ENCODE measurements around the gene RPP38.

The RPP38 gene

GRCh38 chr10:15112657-15113056 is 15.5 kb downstream of the RPP38 start:
- DNase-seq (ENCODE audit: low spot score): no peak

DNA sequence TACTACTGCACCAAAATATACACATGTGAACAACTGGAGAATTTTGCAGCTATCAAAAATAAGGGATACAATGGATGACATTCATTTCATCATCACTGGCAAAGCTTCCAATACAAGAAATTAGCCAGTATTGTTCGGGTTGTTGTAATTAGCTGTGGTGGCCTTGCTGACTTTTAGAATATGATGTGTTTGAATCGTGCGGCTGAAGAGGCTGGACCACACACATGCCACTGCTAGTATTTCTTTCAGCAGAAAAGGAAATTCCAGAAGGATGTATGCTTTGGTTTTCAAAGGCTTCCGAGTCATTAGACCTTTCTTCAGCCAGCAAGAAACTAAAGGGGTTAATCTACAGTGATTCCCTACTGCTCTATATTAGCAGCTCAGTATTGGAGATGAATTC is 16.6 kb downstream of the RPP38 start:
- no peak for DNase-seq (ENCODE audit: low spot score)

GRCh38 chr10:15116225-15116624 is 19.1 kb downstream of the RPP38 start:
- DNase-seq (ENCODE audit: low spot score): no peak

GRCh38 chr10:15118615-15119014 is 21.5 kb downstream of the RPP38 start:
- no peak for DNase-seq (ENCODE audit: low spot score)

GRCh38 chr10:15120523-15120922 is 23.4 kb downstream of the RPP38 start:
- no peak for DNase-seq (ENCODE audit: low spot score)

GRCh38 chr10:15121707-15122106 is 24.6 kb downstream of the RPP38 start:
- no peak for DNase-seq (ENCODE audit: low spot score)

- no peak for DNase-seq (ENCODE audit: low spot score)
These were observed 25.4 kb downstream of the RPP38 start for GRCh38 chr10:15122477-15123030.

DNA sequence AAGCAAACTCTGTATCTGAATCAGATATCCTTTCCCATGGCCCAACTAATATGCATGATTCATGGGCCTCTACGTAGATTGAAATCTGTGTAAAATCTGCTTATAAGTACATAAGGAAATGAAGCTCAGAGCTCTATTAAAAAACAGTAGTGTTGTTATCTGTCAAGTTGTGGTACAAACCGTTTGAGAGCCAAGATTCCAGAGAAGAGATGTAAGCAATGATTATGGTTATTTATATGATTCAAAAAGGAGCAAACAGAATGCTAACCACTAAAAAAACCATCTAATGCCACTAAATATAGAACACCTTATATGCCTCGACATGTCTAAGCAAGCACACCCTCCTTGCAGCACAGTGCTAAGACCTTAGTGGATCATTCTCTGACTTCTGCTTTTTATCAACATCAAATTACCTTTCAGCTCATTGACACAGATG is 26.6 kb downstream of the RPP38 start:
- no peak for DNase-seq (ENCODE audit: low spot score)

GRCh38 chr10:15124190-15124589 is 27.0 kb downstream of the RPP38 start:
- DNase-seq (ENCODE audit: low spot score): no peak

DNA sequence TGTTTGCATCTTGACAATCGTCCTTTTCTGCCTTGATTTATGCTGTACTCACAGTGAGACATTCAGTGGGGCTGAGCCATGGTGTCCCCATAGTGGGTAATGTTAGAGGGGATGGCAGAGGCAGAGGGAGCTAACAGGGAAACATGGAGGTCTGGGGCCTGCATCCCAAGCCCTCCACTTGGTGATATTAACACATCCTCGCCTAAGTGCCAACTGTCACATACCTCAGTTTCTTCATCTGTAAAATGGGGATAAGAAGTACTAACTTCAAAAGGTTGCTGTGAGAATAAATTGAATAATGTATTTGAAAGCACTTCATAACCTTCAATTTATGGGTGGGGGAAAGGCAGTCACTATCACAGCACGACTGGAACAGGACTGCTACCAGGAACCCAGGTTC is 27.8 kb downstream of the RPP38 start:
- no peak for DNase-seq (ENCODE audit: low spot score)

- DNase-seq (ENCODE audit: low spot score): no peak
These were observed 34.2 kb downstream of the RPP38 start for GRCh38 chr10:15131330-15131729.

- DNase-seq (ENCODE audit: low spot score): no peak
These were observed 39.2 kb downstream of the RPP38 start for GRCh38 chr10:15136129-15137035.

DNA sequence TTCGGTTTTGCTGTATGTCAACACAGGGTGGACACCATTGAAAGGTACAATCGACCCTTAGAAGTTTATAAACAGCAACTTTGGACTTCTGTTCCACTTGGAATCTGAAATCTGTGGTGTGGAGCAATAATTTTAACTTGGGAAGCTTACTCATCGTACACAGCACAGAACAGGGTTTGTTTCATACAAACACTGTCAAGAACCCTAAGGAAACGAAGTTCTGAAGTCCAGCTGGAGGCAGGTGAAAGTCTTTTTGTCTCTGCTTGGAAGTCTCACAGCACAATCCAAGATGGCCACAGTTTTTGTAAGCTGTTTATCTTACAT is 39.8 kb downstream of the RPP38 start:
- DNase-seq (ENCODE audit: low spot score): no peak

GRCh38 chr10:15137636-15138035 is 40.5 kb downstream of the RPP38 start:
- DNase-seq (ENCODE audit: low spot score): no peak

DNA sequence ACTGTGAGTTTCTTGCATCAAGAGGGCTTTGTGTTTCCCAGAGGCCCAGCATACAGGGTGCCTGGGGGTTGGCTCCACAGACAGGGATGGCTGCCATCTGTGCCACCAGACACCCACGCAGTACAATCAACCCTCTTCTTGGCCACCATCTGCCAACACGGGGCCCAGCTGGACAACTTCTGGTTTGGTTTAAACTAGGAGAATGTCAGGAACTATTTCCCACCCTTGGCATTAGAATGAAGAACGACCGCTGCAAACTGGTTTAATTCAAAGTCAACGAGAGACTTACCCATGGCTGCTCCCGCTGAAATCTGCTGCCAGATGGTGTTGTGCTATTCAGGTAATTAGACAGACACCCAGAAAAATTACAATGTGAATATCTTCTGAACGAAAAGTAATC is 43.5 kb downstream of the RPP38 start:
- no peak for DNase-seq (ENCODE audit: low spot score)

DNA sequence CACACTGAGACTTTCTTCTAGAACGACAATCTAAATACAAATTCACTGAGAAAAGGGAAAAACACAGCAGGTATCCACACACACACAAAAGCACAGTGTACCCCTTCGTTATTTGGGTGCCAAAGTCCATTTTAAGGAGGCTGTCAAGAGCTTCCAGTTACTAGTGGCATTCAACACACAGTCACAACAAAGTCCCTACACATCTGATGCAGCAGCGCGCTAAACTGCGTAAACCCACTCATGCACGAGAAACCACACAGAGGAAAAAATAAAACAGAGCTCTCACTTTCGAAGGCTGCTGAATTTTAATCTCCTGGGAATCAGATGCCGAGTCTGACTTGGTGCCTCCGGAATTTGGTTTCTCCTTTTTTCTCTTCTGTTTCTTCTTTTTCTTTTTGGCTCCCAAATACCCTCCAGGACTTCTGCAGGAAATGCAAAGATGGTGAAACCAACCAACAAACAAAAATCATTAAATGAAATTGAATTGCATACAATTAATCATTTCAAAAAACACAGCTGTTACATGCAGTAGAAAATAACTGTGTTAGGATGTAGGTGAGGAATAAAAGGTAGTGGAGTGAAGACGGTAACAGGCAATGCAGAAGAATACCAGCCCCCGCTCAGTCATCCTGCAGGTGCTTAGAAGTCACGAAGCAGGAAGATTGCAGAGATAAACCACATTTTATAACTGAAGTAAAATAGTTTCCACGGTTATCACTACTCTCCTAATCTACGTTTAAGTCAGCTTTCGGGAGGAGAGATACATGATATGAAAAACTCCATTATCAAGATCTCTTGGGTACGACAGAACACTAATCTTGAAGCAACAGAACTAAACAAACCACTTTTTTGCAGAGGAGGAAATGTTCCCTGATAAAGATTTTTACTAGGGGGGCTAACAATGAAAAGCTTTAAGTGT is 44.2 kb downstream of the RPP38 start:
- no peak for DNase-seq (ENCODE audit: low spot score)

GRCh38 chr10:15144788-15145187 is 47.6 kb downstream of the RPP38 start:
- no peak for DNase-seq (ENCODE audit: low spot score)

- DNase-seq (ENCODE audit: low spot score): no peak
These were observed 49.2 kb downstream of the RPP38 start for GRCh38 chr10:15146366-15146765.

- no peak for DNase-seq (ENCODE audit: low spot score)
These were observed 50.6 kb downstream of the RPP38 start for GRCh38 chr10:15147594-15148392.

GRCh38 chr10:15149042-15149771 is 52.1 kb downstream of the RPP38 start:
- DNase-seq (ENCODE audit: low spot score): no peak

DNA sequence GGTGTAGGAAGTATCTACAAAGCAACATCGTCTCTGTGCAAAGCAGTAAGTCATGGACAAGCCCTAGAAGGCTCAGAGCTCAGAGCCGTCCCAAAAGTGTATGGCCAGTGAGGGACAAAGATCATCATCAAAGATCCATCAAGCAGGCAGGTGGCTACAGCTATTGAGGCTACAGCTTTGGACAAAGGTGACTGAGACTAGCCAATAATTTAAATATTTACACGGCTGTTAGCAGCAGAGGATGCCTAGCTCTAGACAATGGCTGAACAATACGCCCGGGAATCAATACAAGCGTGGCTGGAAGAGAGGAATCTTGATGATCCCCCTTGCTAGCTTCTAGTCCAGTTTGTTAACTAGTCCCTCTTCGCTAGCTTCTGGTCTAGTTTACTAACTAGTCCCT is 53.4 kb downstream of the RPP38 start:
- no peak for DNase-seq (ENCODE audit: low spot score)

All from CD4-positive, alpha-beta T cell treated with Interleukin-6 at 100 ng/mL for 8 hours (primary cell).